Stimulated activated naive CD4-positive, alpha-beta T cell (primary cell): ENCODE results near the gene ZNF653.
"Not testable (repeated sequence)": the region's sequence is repeated elsewhere in the genome, so short reads cannot be mapped to it uniquely, and the experiment has no call there.

ENCODE experiments used
- DNase-seq, 6 experiments: peaks; one replicate each; lab custom pipeline; 2025; lab: John Stamatoyannopoulos, UW

The ZNF653 gene

DNA sequence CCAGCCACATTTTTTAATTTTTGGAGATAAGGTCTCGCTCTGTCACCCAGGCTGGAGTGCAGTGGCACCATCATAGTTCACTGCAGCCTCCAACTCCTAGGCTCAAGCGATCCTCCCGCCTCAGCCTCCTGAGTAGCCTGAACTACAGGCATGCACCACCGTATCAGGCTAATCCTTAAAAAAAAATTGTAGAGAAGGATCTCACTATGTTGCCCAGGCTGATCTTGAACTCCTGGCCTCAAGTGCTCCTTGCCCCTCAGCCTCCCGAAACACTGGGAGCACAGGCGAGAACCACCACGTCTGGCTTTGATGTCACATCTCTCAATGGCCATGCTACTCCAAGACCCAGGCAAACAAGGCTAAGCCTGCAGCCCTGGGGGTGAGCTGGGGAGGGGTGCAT is 49.0 kb downstream of the ZNF653 start:
- no peak for DNase-seq

DNA sequence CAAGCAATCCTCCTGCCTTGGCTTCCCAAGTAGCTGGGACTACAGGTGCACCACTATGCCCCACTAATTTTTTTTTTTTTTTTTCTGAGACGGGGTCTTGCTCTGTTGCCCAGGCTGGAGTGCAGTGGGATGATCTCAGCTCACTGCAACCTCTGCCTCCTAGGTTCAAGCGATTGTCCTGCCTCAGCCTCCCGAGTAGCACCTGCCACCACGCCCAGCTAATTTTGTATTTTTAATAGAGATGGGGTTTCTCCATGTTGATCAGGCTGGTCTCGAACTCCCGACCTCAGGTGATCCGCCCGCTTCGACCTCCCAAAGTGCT is 50.4 kb downstream of the ZNF653 start:
- not testable (repeated sequence) for DNase-seq

- DNase-seq: peak in 1 of 6 experiments; percentile 9
Observed at GRCh38 chr19:11453468-11454341, 51.9 kb downstream of the ZNF653 start.

GRCh38 chr19:11452620-11453310 is 52.9 kb downstream of the ZNF653 start:
- no peak for DNase-seq

DNA sequence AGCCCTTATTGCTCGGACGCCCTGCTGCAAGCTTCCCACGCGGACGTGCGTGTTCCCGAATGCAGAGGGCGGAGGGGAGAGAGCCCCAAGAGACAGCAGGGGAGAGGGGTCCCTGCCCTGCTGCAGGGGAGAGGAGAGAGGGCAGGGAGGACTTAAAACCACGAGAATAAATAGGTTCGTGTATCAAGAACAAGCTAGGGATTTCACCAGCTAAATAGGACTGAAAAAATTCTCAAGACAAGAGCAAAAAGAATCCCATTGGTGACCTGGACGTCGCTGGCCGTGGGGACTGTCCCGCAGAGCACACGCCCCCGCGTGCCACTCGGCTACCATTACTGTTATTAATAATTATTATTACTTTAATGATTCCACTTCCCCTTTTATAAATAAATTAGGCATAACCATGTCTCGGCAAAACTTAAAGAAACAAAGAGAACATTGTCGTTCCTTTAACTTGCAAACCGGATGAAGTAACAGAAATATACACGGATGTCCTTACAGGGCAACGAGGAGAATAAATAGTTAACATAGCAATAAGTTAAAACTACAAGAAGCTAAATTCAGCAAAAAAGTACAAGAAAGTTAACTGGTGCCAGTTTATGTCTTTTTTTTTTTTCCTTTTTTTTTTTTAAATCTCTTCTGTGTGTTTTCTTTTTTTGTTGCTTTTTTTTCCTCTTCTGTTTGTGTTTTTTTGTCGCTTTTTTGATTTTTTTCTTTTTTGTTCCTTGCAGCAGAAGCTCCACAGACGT is 53.6 kb downstream of the ZNF653 start:
- DNase-seq: no peak

DNA sequence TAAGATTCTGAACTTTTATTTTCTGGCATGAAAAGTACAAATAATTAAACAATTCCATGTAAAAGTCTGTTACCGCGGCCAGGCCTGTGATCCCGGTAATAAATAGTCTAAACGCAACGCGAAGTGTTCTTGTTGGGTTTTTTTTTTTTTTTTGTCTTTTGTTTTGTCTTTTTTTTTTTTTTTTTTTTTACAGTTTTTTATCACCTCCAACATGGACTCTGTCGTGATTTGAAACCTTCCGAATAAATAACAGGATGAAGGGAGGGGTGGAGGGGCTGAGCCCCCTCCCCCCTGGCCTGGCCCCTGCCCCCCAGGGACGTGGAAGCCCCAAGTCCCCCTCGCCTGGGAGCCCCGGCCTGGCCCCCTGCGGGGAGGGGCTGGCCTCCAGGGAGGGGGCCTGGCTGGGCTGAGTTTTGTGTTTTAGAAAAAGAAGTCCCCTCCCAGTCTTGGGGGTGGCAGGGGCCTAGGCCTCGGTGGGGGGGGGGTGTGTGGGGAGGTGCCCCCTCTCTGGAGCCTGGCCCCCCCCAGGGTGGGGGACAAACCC is 54.2 kb downstream of the ZNF653 start:
- DNase-seq: no peak

DNA sequence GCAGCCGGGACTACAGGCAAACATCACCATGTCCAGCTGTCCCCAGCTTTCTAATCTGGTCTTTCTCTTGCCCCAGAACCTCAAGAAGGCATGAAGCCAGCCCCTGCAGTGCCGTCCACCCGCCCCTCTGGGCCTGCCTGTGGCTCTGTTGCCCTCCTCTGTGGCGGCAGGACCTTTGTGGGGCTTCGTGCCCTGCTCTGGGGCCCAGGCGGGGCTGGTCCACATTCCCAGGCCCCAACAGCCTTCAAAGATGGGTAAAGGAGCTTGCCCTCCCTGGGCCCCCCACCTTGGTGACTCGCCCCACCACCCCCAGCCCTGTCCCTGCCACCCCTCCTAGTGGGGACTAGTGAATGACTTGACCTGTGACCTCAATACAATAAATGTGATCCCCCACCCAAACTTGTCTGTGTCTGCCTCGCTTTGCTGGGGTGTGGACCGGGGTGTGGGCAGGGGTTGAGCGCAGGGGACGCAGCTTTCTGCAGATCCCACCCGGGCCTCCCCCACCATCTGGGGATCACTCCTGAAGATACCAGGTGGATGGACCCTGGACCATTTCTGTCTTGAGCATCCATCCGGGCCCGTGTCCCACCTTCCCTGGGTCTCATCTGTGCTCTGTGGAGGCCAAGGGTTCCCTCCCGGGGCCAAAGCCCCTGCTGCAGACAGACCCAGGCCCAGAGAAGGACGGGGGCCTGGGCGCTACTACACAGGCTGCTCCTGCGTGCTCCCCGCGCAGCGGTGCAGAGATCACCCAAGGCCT is 54.9 kb downstream of the ZNF653 start:
- no peak for DNase-seq

DNA sequence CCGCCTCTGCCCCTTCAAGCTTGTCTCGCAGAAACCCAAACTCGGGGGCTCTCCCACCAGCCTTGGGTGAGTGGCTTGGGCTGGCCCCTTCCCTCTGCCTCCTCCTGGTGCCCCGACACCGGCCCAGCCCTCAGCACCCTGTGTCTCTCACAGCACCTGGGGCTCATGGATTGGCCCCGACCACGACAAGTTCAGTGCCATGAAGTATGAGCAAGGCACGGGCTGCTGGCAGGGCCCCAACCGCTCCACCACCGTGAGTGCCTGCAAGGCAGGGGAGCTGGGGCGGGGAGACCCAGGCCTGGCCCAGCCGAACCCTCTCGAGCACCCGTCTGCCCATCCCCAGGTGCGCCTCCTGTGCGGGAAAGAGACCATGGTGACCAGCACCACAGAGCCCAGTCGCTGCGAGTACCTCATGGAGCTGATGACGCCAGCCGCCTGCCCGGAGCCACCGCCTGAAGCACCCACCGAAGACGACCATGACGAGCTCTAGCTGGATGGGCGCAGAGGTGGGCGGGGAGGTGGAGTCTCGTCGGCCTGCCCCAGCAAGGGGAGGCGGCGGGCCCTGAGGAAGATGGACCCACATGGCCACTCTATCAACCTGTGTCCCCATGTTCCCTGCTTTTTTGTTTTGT is 56.6 kb downstream of the ZNF653 start:
- DNase-seq: no peak

DNA sequence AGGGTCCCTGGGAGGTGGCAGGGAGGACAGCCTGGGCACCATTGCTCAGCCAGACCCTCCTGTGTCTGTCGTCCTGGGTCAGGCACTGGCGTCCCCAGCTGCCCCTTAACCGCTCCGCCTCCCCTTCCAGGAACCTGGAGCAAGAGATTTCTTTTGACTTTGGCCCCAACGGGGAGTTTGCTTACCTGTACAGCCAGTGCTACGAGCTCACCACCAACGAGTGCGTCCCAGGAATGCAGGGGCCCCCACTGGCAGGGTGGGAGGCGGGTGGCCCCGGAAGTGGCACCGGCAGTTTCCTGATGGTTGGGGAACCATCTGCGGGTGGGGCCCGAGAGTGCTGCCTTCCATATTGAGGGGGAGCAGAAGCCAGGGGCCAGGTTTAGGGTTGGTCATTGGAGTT is 57.2 kb downstream of the ZNF653 start:
- DNase-seq: no peak

- no peak for DNase-seq
Observed at GRCh38 chr19:11447347-11448262, 58.0 kb downstream of the ZNF653 start.

GRCh38 chr19:11446652-11447301 is 58.9 kb downstream of the ZNF653 start:
- peak in 5 of 6 experiments; percentile 26 to 40 (median 29) for DNase-seq

DNA sequence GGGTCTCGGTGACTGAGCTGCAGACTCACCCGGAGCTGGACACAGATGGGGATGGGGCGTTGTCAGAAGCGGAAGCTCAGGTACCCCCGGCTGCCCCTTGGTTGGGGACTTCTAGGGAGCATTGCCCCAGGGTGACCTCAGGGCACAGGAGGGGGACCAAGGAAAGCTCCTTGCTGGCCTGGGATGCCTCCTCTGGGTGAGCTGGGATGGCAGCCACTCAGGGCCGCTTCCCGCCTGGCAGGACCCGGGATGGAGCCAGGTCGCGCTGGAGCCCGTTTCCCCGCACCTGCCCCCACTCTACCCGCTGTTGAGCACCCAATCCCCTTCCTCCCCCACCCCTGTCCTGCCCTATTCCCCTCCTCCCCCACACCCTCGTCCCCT is 59.4 kb downstream of the ZNF653 start:
- no peak for DNase-seq

GRCh38 chr19:11445141-11445540 is 60.5 kb downstream of the ZNF653 start:
- no peak for DNase-seq

- DNase-seq: no peak
Observed at GRCh38 chr19:11444059-11444458, 61.6 kb downstream of the ZNF653 start.

- DNase-seq: no peak
Observed at GRCh38 chr19:11437955-11438354, 67.7 kb downstream of the ZNF653 start.

DNA sequence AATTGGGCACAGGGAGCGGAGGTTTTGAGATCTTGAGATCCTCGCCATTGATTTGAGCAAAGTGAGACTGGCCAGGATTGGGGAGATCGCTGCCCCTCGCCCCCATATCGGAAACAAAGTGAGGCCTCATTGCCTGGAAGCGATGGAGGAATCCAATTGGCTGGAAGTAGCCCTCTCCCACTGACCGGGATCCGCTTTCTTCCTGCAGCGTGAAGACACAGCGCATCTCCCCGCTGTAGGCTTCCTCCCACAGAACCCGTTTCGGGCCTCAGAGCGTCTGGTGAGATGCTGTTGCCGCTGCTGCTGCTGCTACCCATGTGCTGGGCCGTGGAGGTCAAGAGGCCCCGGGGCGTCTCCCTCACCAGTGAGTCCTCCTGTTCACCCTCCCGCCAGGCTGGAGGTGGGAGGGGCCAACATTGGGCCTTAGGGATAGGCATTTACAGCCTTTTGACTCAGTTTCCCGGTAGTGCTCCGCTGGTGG is 69.8 kb downstream of the ZNF653 start:
- DNase-seq: no peak

DNA sequence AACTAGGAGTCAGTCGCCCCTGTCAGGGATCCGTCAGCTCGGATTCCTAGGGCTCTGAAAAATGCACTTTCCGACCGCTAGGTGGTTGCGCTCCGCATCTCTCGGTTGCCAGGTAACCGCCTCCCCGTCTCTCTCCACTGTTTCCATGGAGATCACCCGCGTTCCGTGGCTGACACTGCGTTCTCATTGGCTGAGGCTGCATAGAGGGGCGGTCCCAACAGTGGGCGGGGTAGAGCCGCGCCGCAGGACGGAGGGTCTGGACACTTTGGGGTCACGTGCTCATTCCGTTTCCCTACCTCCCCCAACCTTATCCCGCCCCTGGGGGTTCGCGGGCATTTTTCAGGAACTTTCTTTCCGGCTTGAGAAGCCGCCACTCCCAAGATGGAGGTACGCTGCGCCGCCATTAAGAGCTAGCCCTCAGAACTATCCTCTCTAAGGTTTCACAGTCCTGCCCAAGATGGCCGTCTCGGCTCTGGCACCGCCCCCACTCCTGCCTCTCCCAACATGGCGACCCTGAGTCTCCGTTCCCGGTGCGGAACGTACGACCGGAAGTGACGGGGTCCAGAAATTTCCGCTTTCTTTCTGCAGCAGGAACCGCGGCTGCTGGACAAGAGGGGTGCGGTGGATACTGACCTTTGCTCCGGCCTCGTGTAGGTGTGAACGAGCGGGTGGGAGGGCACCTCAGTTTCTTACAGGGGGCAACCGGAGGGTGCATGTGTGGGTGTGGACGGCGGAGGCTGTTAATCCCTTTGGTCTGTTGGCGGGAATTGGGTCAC is 70.4 kb downstream of the ZNF653 start, which contains the start of the genes ODAD3 and PRKCSH:
ODAD3 (minus strand) TSS at position 65 of the 776 bp plus-strand sequence. CDS start 105 bp downstream, outside the sequence.
PRKCSH (plus strand) TSS at position 579 of the 776 bp plus-strand sequence. CDS start 483 bp downstream, outside the sequence.
- peak; percentile 98 to 100 (median 99) for DNase-seq

DNA sequence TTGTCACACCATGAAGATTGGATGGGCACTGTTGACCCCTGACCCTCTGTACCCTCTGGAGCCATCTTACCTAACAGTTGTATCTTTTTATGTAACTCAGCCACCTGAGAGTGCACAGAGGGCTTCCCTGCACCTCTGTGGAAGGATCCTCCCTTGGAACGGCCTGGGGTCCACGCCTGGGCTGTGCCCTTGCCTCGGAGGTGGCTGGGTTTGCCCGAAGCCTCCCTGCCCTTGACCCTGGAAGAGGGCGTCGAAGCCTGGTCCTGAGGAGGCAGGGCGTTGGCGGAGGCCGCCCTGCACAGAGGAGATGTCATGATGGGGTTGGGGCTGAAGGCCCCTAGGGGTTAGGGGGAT is 71.0 kb downstream of the ZNF653 start:
- no peak for DNase-seq
